Stimulated activated CD4-positive, alpha-beta T cell treated with anti-CD3 and anti-CD28 coated beads, Interleukin-2, amount 100 ng/mL, for 24 hours (primary cell): ENCODE results near the gene TBKBP1.
A peak's percentile ranks its signal among the peaks of the same experiment; 100 is the strongest.
"Not testable (repeated sequence)": the region's sequence is repeated elsewhere in the genome, so short reads cannot be mapped to it uniquely, and the experiment has no call there.

Source experiments
- DNase-seq, 2 donors: peaks; one replicate each; pipeline ENCODE4 v3.0.0-alpha.2; 2020

The TBKBP1 gene

GRCh38 chr17:47678196-47678595 is 15.8 kb upstream of the TBKBP1 start:
- no peak for DNase-seq

- DNase-seq = no peak
Observed at GRCh38 chr17:47682138-47682537, 11.8 kb upstream of the TBKBP1 start.

GRCh38 chr17:47682727-47683126 is 11.2 kb upstream of the TBKBP1 start:
- DNase-seq = not testable (repeated sequence)

- DNase-seq = no peak
Observed at GRCh38 chr17:47684025-47684424, 9.9 kb upstream of the TBKBP1 start.

DNA sequence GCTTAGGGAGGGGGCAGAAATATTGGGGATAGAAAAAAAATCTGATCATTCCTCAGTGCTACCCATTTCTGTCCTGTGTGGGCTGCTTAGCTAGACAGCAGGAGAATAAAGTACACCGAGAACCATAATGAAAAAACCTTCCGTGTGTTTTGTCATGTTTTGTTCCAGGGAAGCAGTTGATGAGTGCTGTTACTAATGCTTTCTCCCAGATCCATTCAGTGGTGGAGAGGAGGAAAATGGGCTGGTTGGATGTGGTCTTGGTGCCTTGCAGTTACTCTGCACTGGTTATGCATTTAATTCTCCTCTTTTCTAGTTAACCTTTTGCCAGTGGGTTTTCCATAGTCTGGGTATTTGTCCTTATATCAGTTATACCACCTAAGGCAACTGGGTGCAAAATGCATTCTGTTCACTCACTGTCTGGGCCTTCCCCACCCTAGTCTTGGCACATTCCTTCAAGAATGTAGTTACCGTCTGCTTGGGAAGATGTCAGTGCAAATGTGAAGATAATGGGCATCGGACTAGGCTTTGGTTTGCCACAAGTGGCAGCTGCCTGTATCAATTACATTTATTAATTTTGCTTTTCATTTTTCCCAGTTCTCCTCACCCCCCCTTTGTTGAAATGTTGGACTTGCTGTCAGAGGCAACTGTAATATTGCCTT is 9.3 kb upstream of the TBKBP1 start:
- no peak for DNase-seq

- no peak for DNase-seq
Observed at GRCh38 chr17:47685556-47686275, 8.2 kb upstream of the TBKBP1 start.

DNA sequence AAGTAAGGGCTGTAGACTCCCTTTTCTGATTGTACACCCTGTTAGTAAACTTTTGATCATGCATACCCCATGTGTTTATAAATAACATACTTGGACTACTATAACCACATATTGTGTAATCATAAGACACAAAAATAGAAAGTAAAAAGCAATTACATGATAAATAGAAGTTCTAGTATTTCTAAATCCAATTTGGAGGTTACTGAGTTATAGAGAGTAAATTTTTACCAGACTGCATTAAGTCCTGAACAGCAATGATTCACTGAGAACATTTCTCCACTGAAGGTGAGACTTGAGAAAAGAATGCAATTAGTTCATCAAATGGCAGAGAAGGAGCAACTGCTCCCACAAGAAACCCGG is 7.7 kb upstream of the TBKBP1 start:
- DNase-seq = no peak

GRCh38 chr17:47686664-47687327 is 7.2 kb upstream of the TBKBP1 start:
- DNase-seq = no peak

- no peak for DNase-seq
Observed at GRCh38 chr17:47687328-47687690, 6.7 kb upstream of the TBKBP1 start.

DNA sequence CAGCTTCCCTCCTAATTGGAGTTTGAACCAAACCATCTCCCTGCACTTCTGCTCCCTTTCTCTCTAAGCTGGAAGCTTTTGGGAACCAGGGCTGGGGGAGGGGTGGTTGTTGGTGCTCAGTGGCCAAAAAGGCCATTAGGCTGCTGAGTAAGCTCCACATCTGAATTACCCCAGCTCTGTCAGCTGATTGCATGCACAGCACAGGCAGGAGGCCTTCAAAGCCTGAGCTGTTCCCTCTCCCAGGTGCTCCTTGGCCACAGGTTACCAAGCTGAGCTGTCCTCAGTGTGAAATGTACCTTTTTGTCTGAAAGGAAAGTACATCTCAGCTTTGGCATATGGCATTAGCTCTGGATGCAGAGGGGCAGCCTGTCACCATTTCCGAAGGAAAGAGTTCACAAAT is 6.2 kb upstream of the TBKBP1 start:
- no peak for DNase-seq

DNA sequence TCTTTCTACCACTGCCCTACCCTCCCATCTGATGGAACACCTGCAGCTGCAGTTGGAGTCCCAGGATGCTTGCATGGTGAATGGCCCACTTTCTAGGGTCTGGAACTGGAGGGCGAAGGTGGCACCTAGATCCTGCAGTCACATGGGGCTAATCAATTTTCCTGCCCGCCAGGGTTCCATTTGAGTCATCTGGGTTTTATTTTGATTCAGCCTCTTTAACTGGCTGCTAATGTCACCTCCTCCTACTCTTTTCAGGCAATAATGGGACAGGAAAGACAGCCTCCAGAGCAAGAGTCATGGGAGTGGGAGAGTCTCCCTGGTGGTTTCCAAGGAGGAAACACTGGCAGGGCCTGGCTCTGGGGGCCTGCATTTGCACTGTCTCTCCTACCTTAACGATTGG is 3.8 kb upstream of the TBKBP1 start:
- no peak for DNase-seq

- no peak for DNase-seq
Observed at GRCh38 chr17:47692137-47692894, 1.6 kb upstream of the TBKBP1 start.

- DNase-seq = no peak
Observed at GRCh38 chr17:47692895-47693730, 848 bp upstream of the TBKBP1 start.

- DNase-seq = peak; percentile 66 to 73
Observed at GRCh38 chr17:47694581-47695428, 844 bp downstream of the TBKBP1 start.

- peak in 1 of 2 donors; percentile 51 for DNase-seq
Observed at GRCh38 chr17:47695429-47696376, 1.7 kb downstream of the TBKBP1 start.

DNA sequence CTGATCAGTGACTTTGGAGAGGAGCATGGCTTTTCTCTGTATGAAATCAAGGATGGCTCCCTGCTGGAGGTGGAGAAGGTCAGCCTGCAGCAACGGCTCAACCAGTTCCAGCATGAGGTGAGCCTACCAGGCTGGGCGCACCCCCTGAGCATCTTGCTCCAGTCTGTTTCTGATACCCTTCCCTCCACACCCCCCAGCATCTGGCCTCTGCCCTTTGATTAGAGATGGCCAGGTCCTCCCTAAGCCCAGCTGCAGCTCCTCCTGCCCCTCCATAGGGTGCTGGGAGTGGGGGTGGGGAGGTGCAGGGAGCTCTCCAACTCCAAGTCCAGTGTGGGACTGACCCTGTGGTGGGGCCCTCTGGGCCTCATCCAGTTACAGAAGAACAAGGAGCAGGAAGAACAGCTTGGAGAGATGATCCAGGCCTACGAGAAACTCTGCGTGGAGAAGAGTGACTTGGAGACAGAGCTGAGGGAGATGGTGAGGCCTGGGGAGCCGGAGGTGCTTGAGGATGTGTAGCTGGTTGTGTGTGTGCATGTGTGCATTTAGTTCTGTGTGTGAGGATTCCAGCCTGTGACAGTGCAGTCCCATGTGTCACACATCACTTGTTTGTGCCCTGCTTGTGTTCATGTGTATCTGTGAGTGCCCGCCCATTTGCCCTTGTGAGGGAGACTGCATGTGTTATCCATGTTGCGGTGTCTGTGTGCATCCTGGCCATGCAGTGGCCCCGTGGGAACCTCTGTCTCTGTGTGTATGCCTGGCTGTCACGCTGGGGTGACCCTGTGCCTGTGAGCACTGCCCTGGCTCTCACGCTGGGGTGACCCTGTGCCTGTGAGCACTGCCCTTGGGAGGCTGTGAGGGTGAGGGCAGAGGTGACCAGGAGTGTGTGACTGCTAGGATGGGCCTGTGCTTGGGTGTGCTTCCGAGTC is 3.0 kb downstream of the TBKBP1 start:
- DNase-seq = no peak

DNA sequence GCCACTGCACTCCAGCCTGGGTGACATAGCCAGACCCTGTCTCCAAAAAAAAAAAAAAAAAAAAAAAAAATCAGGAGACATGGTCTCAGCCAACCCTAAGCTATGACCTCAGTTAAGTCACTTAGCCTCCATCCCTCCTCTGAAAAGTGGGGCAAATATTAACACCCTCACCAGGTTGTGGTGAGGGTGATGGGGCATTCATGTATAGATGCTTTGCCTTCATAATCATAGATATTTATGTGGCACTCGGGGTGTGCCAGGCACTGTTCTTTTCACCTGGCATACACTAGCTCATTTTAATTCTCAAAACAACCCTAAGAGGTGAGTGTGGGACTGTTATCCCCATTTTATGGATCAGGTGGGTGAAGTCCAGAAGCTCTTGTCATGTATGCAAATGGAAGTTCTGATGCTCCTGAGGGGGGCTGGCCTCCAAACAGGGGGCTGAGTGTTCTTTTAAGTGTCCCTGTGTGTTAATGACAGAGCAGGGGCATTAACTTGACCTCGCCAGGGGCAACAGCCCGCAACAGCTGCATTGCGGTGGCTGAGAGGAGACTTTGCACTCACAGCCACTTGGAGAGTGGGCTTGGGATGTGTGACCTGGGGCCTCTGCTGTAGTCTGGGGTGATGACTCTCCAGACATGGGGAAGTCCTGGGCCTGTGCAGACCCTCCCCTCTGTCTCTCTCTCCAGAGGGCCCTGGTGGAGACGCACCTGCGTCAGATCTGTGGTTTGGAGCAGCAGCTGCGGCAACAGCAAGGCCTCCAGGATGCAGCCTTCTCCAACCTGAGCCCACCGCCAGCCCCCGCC is 4.1 kb downstream of the TBKBP1 start:
- no peak for DNase-seq
